ENCODE data around the gene TSPAN14. TPM values are rescaled to one million over a fixed set of nuclear protein-coding genes. Genes with fewer than 3 reads are reported as not detected.

Gene TSPAN14
- total and polyA plus RNA-seq, 2 of the 13 experiments (the other 11 are each of a cell fraction or from before 2014, with no cell fraction given) = 24.1 to 80.6 TPM

- TF ChIP-seq ZNF318 (CRISPR knock-in tag; IDR thresholded peaks at IDR 0.05) = no peak
- TF ChIP-seq TERF1 (CRISPR knock-in tag; IDR thresholded peaks at IDR 0.05) = no peak
- TF ChIP-seq CC2D1A (CRISPR knock-in tag; IDR thresholded peaks at IDR 0.05) = no peak
- no peak for TF ChIP-seq ZNF841 (CRISPR knock-in tag; IDR thresholded peaks at IDR 0.05; ENCODE audit: borderline replicate concordance)
- TF ChIP-seq, protein P1, sequence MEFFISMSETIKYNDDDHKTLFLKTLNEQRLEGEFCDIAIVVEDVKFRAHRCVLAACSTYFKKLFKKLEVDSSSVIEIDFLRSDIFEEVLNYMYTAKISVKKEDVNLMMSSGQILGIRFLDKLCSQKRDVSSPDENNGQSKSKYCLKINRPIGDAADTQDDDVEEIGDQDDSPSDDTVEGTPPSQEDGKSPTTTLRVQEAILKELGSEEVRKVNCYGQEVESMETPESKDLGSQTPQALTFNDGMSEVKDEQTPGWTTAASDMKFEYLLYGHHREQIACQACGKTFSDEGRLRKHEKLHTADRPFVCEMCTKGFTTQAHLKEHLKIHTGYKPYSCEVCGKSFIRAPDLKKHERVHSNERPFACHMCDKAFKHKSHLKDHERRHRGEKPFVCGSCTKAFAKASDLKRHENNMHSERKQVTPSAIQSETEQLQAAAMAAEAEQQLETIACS (CRISPR knock-in tag; IDR thresholded peaks at IDR 0.05) = no peak
- no peak for TF ChIP-seq CREM (IDR thresholded peaks at IDR 0.05)
- no peak for TF ChIP-seq CREM (CRISPR knock-in tag; IDR thresholded peaks at IDR 0.05)
Measured at GRCh38 chr10:80553436-80553835, 99.3 kb downstream of the TSPAN14 start (continued).
